HG03520 (cell line): ENCODE measurements around the gene CSTA.
A peak's percentile ranks its signal among the peaks of the same experiment; 100 is the strongest.

Experiments
- ATAC-seq: cut with Tn5 transposase; IDR thresholded peaks from one replicate; pipeline ENCODE4 v1.9.1; 2021; ENCODE audit warnings: mild to moderate bottlenecking, moderate library complexity; ENCODE audit not compliant: unreplicated experiment

CSTA gene, protein sequence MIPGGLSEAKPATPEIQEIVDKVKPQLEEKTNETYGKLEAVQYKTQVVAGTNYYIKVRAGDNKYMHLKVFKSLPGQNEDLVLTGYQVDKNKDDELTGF

DNA sequence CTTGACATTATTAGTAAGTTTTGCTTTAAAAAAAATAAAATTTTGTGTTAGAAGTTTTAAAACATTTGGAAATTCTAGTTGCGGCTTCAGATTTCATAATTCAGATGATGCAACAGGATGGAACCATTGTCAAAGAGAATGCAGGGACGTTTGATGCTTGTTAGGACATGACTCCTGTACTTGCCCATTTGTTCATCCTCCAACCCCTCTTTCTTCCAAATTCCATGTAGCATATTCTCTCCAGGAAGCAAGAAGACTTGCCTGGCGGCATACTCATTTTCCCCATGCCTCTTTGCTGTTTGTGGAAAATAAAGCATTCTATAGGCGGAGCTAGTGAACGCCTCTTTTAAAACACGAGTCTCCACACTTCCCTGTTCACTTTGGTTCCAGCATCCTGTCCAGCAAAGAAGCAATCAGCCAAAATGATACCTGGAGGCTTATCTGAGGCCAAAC lies at the start of gene CSTA:
CSTA (plus strand) TSS at position 378 of the 453 bp plus-strand sequence; CDS start at position 423, 45 bp downstream.
- ATAC-seq: no peak

DNA sequence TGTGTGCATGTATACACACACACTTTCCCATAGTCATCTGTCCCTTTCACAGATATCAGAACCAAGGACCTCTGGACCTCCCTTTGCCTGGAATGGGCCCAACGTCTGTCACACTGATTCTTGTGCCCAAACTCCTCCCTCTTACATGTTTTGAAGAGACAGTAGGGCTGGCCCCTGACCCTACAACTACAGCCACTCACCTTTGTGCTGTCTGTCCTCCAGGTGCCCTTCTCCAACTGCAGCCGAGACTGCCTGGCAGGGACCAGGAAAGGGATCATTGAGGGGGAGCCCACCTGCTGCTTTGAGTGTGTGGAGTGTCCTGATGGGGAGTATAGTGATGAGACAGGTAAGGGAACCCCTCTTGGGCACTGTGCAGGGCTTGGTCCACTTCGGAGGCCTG lies 43.2 kb upstream of the CSTA start:
- no peak for ATAC-seq

DNA sequence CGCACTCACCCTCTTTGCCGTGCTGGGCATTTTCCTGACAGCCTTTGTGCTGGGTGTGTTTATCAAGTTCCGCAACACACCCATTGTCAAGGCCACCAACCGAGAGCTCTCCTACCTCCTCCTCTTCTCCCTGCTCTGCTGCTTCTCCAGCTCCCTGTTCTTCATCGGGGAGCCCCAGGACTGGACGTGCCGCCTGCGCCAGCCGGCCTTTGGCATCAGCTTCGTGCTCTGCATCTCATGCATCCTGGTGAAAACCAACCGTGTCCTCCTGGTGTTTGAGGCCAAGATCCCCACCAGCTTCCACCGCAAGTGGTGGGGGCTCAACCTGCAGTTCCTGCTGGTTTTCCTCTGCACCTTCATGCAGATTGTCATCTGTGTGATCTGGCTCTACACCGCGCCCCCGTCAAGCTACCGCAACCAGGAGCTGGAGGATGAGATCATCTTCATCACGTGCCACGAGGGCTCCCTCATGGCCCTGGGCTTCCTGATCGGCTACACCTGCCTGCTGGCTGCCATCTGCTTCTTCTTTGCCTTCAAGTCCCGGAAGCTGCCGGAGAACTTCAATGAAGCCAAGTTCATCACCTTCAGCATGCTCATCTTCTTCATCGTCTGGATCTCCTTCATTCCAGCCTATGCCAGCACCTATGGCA lies 41.1 kb upstream of the CSTA start:
- no peak for ATAC-seq

DNA sequence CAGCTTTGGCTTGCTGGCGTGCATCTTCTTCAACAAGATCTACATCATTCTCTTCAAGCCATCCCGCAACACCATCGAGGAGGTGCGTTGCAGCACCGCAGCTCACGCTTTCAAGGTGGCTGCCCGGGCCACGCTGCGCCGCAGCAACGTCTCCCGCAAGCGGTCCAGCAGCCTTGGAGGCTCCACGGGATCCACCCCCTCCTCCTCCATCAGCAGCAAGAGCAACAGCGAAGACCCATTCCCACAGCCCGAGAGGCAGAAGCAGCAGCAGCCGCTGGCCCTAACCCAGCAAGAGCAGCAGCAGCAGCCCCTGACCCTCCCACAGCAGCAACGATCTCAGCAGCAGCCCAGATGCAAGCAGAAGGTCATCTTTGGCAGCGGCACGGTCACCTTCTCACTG lies 40.6 kb upstream of the CSTA start:
- ATAC-seq: no peak

DNA sequence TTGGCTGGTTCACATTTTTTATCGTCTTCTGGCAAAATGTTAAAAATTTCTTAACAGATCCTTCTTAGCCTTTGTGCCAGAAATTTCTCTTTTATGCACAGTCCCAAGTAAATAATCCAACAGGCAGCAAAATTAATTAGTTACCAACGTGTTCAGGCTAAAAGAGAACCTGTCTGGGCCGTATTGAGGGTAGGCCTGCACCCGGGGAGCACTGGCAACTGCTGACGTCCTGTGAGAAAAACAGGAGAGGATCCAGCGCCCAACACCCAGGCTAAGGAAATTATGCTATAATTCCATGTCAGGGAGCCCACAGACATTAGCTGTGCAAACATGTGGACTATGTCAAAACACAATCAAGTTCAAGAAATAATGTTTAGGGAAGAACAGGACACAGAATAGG lies 30.7 kb upstream of the CSTA start:
- no peak for ATAC-seq

DNA sequence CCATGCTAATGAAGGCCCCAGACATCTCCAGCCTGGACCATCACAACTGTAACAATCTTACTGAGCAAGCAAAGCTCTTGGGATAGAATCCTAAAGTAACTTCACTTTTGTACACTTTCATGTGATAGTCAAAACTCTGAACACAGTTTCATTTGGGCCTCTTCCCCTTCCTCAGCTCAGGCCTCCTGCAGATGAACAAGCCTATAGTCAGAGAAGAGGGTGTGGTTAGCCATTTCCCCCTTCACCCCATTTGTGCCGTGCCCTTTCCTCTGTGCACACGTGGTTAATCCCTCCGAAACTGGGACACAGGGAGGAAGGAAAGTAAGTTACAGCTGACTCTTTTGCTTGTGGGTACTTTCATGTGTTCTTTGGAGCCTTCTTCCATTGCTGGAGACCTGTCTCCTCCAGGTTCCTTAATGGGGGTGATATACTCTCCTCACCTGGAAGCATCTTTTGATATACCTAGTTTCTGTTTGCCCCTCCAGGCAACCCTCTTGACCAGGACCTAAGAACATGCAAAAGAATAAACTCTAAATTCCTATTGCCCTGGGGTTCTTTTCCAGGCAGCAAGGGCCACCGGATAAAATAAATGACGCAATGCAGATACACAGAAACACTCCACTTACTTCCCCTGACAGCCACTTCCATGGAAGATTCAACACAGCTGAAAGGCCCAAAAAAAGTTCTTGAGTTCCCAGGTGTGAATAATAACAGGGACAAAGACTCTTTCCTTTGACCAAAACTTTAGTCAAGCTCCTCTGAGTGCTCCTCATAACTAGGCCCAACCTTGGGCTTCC lies 29.6 kb upstream of the CSTA start:
- ATAC-seq: no peak

DNA sequence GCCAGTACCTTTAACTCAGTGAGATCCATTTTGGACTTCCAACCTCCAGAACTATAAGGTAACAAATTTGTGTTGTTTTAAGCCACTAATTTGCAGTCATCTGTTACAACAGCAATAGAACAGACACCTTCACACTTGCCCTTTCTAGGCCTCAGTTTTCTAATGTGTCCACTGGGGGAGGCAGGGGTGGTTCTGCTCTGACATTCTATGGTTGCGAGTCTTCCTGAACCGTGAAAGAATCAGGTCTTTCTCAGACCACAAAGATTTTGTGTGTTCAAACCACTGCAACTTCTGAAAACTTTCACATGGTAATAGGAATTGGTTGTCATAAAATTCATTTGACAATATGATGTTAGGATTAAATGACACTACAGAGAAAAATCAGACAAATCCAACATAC lies 26.8 kb upstream of the CSTA start:
- ATAC-seq: peak; percentile 63

DNA sequence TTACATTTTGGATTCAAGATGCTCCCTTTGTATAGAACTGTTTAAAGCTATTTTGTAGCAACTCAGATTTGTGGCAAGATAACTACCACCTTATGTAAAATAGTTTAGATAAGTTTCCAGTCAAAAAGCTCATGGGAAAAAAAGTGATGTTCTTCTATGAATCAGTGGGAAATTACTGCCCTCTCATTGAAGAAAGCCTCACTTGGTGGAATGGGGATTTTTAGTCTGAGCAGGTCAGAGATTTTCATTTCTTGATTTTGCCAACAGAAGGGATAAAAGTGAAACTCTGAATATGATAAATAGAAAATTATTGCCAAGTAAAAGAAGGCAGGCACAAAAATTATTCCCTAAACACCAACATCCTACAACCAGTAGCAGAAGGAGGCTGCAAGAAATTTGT lies 25.8 kb upstream of the CSTA start:
- ATAC-seq: no peak

DNA sequence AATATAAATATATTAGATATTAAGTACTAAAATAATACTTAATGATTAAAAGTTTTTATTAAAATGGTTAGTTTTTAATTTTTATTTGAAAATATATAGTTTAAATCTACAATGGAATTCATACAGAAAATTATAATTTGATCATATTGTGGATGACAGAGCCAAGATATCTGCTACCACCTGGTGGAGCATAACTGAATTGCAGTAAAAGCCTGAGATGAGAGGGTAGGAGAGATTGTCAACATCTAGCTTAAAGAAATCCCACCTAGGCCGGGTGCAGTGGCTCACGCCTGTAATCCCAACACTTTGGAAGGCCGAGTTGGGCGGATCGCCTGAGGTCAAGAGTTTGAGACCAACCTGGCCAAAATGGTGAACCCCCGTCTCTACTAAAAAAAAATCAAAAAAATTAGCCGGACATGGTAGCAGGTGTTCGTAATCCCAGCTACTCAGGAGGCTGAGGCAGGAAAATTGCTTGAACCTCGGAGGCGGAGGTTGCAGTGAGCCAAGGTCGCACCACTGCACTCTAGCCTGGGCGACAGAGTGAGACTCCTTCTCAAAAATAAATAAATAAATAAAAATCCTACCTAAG lies 25.1 kb upstream of the CSTA start:
- ATAC-seq: no peak

DNA sequence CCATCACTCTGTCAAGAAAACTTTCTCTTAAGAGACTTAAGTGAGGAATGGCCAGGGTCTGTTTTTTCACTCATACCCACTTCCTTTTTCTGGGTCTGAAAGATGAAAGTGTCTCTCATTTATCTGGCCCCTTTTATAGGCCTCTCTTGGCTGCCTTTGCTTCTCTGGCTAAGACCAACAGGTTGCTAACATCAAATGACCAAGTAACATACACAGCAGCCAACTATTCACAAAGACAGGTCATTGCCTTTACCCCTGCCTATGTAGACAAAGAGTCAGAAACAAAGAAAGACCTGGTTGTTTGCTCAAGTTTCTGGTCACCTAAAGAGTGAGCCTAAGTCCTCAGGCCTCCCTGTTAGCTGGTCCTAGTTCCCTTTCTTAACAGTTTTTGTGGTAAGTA lies 24.0 kb upstream of the CSTA start:
- peak; percentile 59 for ATAC-seq

DNA sequence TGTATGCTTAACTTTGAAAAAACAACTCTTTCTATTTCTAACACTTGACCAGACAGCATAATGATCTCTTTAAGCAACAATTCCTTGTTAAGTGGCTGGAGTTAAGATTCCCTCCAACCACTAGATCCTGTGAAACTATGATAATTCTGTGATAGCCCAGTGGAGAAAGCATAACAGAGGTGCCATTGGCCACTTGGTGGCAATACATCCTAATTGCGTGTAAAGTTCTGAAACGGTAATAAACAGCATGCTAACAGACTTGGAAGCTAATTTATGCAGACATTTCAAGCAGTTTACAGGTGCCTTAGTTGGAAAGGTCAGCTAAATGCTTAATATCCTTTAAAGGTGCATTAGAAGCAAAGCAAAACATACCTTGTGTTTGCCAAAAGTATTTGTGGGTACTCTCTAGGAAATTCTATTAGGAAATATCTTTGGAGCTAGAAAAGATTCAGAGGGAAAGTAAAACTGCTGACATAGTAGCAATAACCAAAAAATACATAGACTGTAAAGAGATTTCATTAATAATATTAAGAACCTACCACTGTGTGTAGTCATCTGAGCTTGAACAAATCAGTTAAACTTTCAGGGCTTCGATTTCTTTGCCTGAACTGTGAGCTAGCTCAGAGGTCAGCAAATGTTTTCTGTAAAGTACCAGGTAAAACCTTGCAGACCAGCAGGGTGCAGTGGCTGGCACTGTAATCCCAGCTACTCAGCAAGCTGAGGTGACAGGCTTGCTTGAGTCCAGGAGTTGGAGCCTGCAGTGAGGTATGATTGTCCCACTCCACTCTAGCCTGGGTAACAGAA lies 19.0 kb upstream of the CSTA start:
- peak; percentile 43 for ATAC-seq

DNA sequence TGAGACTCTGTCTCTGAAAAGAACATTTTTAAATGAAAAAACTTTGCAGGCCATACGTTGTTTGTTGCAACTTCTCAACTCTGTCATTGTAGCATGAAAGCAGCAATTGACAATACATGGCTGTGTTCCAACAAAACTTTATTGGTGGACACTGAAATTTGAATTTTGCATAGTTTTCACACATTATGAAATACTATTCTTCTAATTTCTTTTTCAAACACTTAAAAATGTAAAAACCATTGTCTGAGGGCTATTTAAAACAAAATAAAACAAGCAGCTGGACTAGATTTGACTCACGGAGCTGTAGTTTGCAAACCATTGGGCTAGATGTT lies 18.5 kb upstream of the CSTA start:
- no peak for ATAC-seq

DNA sequence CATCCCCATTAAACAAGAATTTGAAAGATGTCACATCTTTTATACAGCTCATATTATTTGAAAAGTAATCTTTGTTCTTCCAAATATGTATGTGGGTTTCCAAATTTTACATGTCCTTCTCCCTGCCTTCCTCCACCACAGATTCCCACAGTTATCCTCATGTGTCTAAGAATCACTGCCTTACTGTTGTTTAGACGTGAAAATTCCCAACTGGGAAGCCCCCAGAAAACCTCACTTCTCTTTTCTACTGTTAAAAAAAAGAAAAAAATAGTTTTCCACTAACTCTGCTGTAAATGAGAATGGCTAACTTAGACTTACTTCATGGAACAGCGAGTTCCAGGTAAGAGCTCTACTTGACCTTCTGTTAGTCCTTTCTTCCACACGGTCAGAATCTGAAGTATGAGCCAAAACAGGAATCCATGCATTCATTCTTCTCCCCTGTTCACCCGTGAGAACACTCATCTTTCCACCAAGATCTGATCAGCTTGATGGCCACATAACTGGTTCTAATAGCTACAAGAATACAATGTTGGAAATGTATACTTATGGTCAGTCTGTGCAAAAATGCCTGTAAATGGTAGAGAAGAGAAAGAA lies 17.9 kb upstream of the CSTA start:
- ATAC-seq: no peak

DNA sequence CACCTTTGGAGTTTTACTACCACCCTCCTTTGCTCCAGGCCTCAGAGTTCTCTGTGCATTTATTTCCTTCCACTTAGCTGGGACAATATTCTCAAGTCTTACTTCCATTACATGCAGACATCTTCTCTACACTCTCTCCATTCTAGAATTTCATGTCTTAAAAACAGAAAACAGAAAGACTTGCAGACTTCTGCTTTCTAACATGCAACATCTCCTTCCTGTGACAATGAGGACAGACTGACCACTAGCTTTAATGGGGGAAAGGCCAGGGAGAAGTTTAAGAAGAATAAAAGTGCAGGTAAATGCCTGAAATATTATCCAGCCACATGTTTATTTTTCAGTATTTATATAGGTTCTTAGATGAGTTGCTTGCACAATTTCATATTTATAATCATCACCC lies 17.1 kb upstream of the CSTA start:
- ATAC-seq: no peak

DNA sequence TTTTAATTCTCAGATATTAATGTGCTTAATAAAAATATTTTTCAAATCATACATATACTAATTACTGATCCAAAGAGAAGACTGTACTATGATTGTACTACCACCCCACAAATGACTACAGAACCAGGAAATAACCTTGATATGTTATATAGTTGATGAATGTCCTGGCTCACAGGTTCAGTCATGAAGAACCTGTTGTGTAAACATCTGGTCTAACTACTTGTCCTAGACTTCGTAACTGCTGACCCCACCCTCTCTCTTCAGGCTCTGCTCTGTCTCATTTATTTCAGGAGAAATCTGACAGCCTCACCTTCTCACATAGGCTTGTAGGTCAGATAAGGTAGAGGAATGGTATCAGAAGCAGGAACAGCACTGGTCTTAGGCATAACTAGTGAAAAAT lies 14.7 kb upstream of the CSTA start:
- no peak for ATAC-seq

DNA sequence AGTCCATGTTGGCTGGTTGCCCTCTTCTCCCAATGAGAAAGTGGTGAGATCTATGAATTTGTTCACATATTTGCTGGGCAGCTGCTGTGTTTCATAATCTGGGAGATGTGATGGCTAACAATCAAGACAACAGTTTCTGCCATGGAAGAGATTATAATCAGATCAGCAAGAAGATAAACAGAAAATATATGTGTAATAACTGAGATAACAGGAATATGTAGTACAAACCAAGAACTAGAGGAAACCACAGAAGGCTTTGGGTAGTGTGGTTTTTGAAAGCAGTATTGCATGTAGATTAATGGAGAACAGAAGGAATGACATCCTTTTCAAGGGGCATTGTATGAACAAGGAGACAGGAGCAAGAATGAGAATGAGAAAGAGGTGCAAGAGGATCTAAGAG lies 12.2 kb upstream of the CSTA start:
- ATAC-seq: no peak

DNA sequence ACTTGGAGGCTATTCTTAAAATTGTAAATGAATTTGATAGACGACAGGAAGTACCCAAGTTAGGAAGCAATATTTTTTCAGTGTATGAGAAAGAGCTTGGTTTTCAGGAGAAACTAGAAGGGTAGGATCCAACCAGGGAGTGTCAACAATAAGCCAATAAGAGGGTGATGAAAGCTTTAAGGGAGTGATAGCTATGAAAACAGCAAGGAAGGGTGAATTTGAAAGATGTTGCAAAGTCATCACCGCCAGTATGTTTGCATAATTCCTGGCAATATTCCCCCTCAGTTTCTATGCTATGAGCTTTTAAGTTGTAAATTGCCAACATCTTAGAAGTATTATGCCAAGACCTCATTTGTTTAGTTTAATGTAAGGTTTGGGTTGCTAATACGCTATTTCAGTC lies 11.8 kb upstream of the CSTA start:
- no peak for ATAC-seq

DNA sequence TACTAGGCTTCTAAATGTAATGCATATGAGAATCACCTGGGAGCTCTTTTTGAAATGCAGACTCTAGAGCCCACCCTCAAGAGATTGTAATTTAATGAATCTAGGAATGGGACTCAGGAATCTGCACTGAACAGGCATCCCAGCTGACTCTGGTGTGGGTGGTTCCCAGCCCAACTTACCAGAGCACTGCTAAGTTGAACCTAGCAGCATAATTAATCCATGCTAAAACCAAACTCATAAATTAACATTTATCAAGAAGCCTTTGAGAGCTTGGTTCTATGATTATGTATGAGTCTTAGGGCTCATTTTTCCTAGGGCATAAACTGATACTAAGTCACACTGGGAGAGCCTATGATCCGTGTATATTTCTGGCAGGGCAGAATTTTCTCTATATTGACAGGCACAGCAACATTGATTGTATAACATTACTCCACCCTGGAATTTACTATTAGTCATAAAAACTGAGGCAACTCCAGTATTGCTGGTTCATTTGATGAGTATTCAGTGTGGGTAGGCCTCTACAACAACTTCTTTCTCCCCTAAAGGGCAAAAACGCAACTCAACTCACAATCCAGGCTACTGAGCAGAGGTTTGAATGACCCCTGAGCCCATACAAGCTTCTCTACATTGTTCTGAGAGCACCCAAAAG lies 10.7 kb upstream of the CSTA start:
- ATAC-seq: no peak

DNA sequence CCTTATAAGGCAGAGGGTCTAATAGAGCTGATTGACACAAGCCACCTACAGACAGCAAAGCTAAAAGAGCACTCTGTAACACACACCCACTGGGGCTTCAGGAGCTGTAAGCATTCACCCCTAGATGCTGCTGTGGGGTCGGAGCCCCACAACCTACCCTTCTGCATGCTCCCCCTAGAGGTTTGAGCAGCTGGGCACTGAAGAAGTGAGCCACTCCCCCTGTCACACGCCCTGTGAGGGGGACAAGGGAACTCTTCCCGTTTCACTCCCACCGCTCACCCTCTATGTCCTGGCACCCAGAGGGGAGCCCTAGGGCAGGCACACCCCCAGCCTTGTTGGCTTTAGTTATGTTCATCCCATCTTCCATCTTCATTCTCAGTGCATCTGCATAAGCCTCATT lies 9.4 kb upstream of the CSTA start:
- no peak for ATAC-seq

DNA sequence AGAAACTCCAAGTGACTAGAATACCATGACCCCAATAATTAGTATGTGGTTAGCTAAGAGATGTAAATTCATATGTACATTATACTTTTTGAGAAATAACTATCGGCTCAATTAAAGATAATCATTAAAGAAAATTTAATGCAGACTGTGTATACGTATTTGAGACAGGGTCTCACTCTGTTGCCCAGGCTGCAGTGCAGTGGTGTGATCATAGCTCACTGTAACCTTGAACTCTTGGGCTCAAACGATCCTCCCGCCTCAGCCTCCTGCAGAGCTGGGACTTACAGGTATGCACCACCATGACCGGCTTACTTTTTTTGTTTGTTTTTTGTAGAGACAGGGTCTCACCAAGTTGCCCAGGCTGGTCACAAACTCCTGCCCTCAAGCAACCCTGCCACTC lies 8.7 kb upstream of the CSTA start:
- ATAC-seq: no peak
